ENCODE data around the gene ANKRD55. TPM values are rescaled to one million over a fixed set of nuclear protein-coding genes. Genes with fewer than 3 reads are reported as not detected.
A peak's percentile ranks its signal among the peaks of the same experiment; 100 is the strongest.
"Not testable (repeated sequence)": the region's sequence is repeated elsewhere in the genome, so short reads cannot be mapped to it uniquely, and the experiment has no call there.

ANKRD55 gene
- total RNA-seq, 4 donors from 2014 or later: not detected

GRCh38 chr5:56130664-56131063 lies 102.5 kb downstream of the ANKRD55 start:
- Histone ChIP-seq H3K9me3 (no peaks in the 10 kb centered on the region), H3K36me3 (no peaks in the 10 kb centered on the region), H3K27ac (no peak overlapping the region), H3K4me3 (no peak overlapping the region), H3K4me1 (no peaks in the 10 kb centered on the region), H3K27me3 (no peaks in the 10 kb centered on the region)
- DNase-seq (ENCODE audit: low spot score in 2 of 2): no peak
- WGBS, 2 donors: 96 to 100% methylated on average over 2 of the region's 2 CpGs
- TF ChIP-seq POLR2A (IDR thresholded peaks at IDR 0.05) (no peak), EP300 (IDR thresholded peaks at IDR 0.05) (no peak)
- TF ChIP-seq, protein P1, sequence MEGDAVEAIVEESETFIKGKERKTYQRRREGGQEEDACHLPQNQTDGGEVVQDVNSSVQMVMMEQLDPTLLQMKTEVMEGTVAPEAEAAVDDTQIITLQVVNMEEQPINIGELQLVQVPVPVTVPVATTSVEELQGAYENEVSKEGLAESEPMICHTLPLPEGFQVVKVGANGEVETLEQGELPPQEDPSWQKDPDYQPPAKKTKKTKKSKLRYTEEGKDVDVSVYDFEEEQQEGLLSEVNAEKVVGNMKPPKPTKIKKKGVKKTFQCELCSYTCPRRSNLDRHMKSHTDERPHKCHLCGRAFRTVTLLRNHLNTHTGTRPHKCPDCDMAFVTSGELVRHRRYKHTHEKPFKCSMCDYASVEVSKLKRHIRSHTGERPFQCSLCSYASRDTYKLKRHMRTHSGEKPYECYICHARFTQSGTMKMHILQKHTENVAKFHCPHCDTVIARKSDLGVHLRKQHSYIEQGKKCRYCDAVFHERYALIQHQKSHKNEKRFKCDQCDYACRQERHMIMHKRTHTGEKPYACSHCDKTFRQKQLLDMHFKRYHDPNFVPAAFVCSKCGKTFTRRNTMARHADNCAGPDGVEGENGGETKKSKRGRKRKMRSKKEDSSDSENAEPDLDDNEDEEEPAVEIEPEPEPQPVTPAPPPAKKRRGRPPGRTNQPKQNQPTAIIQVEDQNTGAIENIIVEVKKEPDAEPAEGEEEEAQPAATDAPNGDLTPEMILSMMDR (IDR thresholded peaks at IDR 0.05): no peak

GRCh38 chr5:56129288-56129687 lies 103.8 kb downstream of the ANKRD55 start:
- H3K4me3 ChIP-seq: no peak overlapping the region
- WGBS, 2 donors: 83 to 92% methylated on average over 4 of the region's 4 CpGs
- DNase-seq (ENCODE audit: low spot score in 2 of 2): no peak
- peaks cover 0 to 8% (median 2%) of the 10 kb centered on the region in 4 donors for H3K4me1 ChIP-seq
- no peak overlapping the region for H3K27ac ChIP-seq
- no peaks in the 10 kb centered on the region for H3K9me3 ChIP-seq
- TF ChIP-seq POLR2A (IDR thresholded peaks at IDR 0.05) (no peak), EP300 (IDR thresholded peaks at IDR 0.05) (no peak)
- TF ChIP-seq, protein P1 (IDR thresholded peaks at IDR 0.05): no peak
- no peaks in the 10 kb centered on the region for H3K36me3 ChIP-seq
- H3K27me3 ChIP-seq: no peaks in the 10 kb centered on the region

DNA sequence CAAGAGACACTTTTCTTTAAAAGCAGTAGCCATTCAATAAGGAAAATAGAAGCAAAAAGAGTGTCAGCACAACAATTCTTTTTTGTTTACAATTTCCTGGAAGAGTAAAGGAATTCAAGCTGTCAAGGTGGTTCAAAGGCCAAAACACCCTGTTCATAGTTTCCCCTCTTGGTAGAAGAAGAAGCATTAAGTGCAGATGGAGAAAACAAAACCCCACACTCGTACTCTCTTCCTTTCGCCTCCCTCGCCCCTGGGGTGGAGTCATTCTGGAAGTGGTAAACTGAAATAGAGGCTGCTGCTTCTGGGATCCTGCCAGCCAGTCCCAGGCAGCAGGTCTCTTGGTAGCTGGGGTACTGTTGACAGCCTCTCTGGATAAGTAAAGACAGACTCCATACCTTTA lies 105.0 kb downstream of the ANKRD55 start:
- 52 to 56% methylated on average over 3 of the region's 3 CpGs for WGBS, 2 donors
- Histone ChIP-seq H3K4me1 (peaks cover 0 to 17% (median 7%) of the 10 kb centered on the region in 4 donors), H3K27ac (no peak overlapping the region), H3K27me3 (no peaks in the 10 kb centered on the region), H3K36me3 (no peaks in the 10 kb centered on the region), H3K4me3 (no peak overlapping the region), H3K9me3 (no peaks in the 10 kb centered on the region)
- TF ChIP-seq POLR2A (IDR thresholded peaks at IDR 0.05) (no peak), EP300 (IDR thresholded peaks at IDR 0.05) (no peak)
- TF ChIP-seq, protein P1 (IDR thresholded peaks at IDR 0.05): no peak
- DNase-seq (ENCODE audit: low spot score in 2 of 2): no peak

DNA sequence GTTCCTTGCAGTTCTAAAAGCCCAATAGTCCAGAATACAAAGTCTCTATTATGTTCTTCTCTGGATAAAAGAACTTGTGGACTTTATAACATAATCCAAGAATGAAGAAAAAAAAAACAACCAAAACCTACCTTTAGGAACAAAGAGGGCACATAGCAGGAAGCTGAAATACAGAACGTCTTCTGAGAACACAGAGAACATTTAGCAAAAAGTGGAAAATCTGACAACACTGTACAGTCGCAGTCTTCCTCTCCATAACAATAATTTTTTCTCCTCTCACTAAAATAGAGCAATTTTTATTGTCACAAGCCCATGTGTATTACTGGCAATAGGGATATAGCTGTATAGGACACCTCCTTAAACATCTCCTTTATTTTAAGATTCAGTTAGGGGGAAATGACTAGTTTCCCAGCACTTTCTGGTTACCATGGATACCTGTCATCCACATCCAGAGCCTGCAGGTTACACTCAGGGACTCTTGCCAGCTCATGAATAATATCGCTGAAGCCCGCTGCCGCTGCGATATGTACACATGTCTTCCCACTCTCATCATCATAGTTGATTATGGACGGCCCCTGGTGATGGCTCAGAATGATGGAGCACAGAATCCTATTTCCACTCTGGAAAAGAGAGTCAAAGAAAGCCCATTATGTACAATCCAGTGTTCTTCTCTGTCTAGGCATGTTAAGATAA lies 106.5 kb downstream of the ANKRD55 start:
- Histone ChIP-seq H3K27ac (no peak overlapping the region), H3K4me3 (no peak overlapping the region), H3K27me3 (no peaks in the 10 kb centered on the region), H3K36me3 (no peaks in the 10 kb centered on the region), H3K9me3 (no peaks in the 10 kb centered on the region), H3K4me1 (peaks cover 0 to 17% (median 7%) of the 10 kb centered on the region in 4 donors)
- DNase-seq (ENCODE audit: low spot score in 2 of 2): no peak
- 66 to 84% methylated on average over 7 of the region's 7 CpGs for WGBS, 2 donors
- TF ChIP-seq, protein P1 (IDR thresholded peaks at IDR 0.05): no peak
- TF ChIP-seq POLR2A (IDR thresholded peaks at IDR 0.05): no peak
- no peak for TF ChIP-seq EP300 (IDR thresholded peaks at IDR 0.05)

DNA sequence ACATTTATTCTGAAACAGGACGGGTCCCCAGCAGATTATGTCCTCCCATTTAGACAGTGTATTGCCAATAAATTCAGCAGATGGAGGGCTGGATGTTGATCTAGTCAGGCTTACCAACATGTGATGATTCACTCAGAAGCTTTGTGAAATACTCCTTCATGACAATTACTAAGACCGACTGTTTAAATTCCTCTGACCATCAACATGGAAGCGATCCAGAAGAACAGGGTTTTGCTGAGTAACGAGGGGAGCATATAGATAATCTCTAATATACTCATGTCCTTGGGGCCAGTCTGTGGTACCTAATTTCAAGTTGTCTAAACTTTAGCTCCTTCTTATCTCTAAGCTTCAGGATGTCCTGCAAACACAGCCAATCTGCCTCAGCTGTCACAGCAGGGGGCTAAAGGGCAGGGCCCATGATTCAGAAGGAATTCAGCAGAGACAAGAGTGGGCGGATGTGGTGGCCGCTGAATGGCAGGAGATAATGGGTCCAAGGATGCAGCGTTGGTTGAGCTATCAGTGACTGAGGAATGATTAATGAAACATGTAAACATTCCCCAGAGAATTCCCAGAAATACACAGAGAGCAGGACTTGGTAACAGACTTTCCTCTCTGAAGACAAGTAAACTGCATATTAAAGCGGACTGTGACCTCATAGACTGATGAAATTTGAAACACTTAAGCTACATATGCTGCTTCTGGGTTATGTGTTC lies 109.4 kb downstream of the ANKRD55 start:
- Histone ChIP-seq H3K4me3 (no peak overlapping the region), H3K27ac (peak overlapping the region in 2 of 4 donors; percentile 54 to 59), H3K36me3 (no peaks in the 10 kb centered on the region), H3K4me1 (peaks cover 0 to 17% (median 7%) of the 10 kb centered on the region in 4 donors), H3K27me3 (no peaks in the 10 kb centered on the region), H3K9me3 (no peaks in the 10 kb centered on the region)
- no peak for DNase-seq (ENCODE audit: low spot score in 2 of 2)
- WGBS, 2 donors: 53 to 54% methylated on average over 8 of the region's 8 CpGs
- TF ChIP-seq POLR2A (IDR thresholded peaks at IDR 0.05): no peak
- peak in 1 of 2 donors; percentile 12 for TF ChIP-seq EP300 (IDR thresholded peaks at IDR 0.05)
- TF ChIP-seq, protein P1 (IDR thresholded peaks at IDR 0.05): no peak

DNA sequence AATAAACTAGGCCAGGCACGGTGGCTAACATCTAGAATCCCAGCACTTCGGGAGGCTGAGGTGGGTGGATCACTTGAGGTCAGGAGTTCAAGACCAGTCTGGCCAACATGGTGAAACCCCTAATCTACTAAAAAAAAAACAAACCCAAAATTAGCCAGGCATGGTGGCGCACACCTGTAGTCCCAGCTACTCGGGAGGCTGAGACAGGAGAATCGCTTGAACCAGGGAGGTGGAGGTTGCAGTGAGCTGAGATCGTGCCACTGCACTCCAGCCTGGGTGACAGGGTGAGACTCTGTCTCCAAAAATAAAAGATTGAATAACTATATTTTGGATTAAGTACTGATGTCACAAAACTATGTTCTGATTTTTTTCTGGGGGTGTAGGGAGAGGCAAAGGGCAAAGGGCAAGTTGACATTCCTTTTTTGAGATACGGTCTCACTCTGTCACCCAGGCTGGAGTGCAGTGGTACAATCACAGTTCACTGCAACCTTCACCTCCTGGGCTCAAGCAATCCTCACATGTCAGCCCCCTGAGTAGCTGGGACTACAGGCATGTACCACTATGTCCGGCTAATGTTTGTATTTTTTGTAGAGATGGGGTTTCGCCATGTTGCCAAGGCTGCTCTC lies 110.7 kb downstream of the ANKRD55 start:
- not testable (repeated sequence) for DNase-seq (ENCODE audit: low spot score in 2 of 2); H3K27ac ChIP-seq; H3K4me3 ChIP-seq; H3K27me3 ChIP-seq; H3K36me3 ChIP-seq; H3K9me3 ChIP-seq
- 89 to 94% methylated on average over 9 of the region's 9 CpGs for WGBS, 2 donors
- peaks cover 0 to 17% (median 7%) of the 10 kb centered on the region in 4 donors for H3K4me1 ChIP-seq

Data from tibial nerve (tissue), 4 donors.